Measurements from ENCODE around the gene SLC35E4.

The SLC35E4 gene

DNA sequence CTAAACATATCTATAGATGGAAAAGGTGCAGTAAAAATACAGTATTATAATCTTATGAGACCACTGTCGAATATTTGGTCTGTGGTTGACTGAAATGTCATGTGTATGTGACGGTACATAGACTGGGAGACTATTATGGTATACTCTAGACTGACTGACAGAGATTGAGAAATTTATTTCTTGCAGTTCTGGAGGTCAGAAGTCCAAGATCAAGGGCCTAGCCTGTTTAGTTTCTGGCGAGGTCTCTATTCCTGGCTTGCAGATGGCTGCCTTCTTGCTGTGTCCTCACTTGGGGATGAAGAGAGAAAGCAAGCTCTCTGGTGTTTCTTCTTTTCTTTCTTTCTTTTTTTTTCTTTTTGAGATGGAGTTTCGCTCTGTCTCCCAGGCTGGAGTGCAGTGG lies 51.8 kb downstream of the SLC35E4 start:
- no peak for DNase-seq (ENCODE audit: low read depth)
- no peak overlapping the region for H3K4me3 ChIP-seq (replicated peaks; ENCODE audit: low read depth, low read length)
- TF ChIP-seq, protein P1, sequence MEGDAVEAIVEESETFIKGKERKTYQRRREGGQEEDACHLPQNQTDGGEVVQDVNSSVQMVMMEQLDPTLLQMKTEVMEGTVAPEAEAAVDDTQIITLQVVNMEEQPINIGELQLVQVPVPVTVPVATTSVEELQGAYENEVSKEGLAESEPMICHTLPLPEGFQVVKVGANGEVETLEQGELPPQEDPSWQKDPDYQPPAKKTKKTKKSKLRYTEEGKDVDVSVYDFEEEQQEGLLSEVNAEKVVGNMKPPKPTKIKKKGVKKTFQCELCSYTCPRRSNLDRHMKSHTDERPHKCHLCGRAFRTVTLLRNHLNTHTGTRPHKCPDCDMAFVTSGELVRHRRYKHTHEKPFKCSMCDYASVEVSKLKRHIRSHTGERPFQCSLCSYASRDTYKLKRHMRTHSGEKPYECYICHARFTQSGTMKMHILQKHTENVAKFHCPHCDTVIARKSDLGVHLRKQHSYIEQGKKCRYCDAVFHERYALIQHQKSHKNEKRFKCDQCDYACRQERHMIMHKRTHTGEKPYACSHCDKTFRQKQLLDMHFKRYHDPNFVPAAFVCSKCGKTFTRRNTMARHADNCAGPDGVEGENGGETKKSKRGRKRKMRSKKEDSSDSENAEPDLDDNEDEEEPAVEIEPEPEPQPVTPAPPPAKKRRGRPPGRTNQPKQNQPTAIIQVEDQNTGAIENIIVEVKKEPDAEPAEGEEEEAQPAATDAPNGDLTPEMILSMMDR (IDR thresholded peaks at IDR 0.05; ENCODE audit: low read length, missing control alignments) = no peak

- no peak overlapping the region for H3K4me3 ChIP-seq (replicated peaks; ENCODE audit: low read depth, low read length)
- TF ChIP-seq, protein P1 (IDR thresholded peaks at IDR 0.05; ENCODE audit: low read length, missing control alignments) = no peak
- no peak for DNase-seq (ENCODE audit: low read depth)
Observed at GRCh38 chr22:30689622-30690021, 54.0 kb downstream of the SLC35E4 start.

DNA sequence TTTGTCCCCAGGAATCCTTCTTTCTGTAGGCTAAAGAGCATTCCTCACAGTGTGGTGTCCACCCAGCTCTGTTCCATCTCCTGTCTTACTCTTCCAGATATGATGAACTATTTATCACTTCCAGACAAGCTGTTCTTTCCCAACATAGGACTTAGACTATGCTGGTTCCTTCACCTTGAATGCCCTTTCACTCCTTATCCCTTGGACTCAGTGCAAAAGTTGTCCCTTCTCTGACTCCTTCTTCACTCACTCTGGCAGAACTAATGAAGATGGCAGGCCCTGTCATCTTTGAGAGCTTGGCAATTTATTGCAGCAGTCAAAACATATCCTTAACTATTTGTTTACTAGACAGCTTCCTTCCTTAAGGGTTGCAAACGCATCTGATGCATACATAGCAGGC lies 55.6 kb downstream of the SLC35E4 start:
- TF ChIP-seq, protein P1 (IDR thresholded peaks at IDR 0.05; ENCODE audit: low read length, missing control alignments) = no peak

DNA sequence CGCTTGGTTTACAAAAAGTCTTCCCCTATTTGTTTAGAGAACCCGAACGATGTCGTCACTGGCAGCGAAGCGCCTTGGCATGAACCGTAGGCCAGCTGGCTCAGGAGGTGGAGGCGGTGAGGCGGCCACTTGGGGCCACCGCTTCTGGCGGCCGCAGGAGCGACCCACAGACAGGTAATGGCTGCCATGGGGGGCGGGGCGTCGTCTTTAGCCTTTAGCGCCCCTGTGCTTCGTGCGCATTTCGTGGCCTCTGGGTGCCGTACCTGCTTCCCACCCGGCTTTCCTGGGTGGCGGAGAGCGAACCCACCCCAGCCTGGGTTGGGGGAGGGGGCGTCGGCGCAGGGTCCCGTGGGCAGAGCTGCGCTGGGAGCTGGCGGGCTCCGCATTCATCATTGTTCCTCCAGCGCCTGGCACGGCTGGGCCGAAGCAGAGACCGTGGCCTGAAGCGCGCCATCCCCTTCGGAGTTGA lies 58.6 kb downstream of the SLC35E4 start:
- peak overlapping the region; percentile 60 for H3K4me3 ChIP-seq (replicated peaks; ENCODE audit: low read depth, low read length)
- DNase-seq (ENCODE audit: low read depth) = no peak
- TF ChIP-seq, protein P1 (IDR thresholded peaks at IDR 0.05; ENCODE audit: low read length, missing control alignments) = no peak

More for the DNA sequence above, 55.6 kb downstream of the SLC35E4 start:
- no peak for DNase-seq (ENCODE audit: low read depth)
- H3K4me3 ChIP-seq (replicated peaks; ENCODE audit: low read depth, low read length) = no peak overlapping the region

DNA sequence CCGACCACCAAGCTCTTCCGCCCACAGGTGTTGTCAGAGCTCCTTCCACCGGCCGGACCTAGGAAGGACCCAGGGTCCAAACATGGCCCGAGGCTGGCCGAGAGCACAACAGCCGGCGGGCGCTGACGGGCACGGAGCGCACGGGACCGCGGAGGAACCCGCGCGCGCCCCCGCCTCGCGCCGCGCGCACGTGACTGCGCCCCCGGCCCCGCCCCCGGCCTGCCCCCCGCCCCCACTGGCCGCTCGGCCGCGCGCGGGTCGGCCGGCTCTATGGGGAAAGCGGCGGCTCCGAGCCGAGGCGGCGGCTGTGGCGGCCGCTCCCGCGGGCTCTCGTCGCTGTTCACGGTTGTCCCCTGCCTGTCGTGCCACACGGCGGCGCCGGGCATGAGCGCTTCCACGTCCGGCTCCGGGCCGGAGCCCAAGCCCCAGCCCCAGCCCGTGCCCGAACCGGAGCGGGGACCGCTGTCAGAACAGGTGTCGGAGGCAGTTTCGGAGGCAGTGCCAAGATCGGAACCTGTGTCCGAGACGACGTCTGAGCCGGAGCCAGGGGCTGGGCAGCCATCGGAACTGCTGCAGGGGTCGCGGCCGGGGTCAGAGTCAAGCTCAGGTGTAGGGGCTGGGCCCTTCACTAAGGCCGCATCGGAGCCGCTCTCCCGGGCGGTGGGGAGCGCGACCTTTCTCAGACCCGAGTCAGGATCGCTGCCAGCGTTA lies 59.2 kb downstream of the SLC35E4 start, which contains the start of gene OSBP2:
Gene OSBP2 (plus strand): TSS at position 235 of the 711 bp plus-strand sequence. CDS start 36 bp downstream, at position 271.
- TF ChIP-seq, protein P1 (IDR thresholded peaks at IDR 0.05; ENCODE audit: low read length, missing control alignments) = no peak
- H3K4me3 ChIP-seq (replicated peaks; ENCODE audit: low read depth, low read length) = peak within 1 kb of the TSS; percentile 60
- no peak for DNase-seq (ENCODE audit: low read depth)

- peak overlapping the region; percentile 59 for H3K4me3 ChIP-seq (replicated peaks; ENCODE audit: low read depth, low read length)
- no peak for DNase-seq (ENCODE audit: low read depth)
- TF ChIP-seq, protein P1 (IDR thresholded peaks at IDR 0.05; ENCODE audit: low read length, missing control alignments) = no peak
Observed at GRCh38 chr22:30695351-30695851, 59.8 kb downstream of the SLC35E4 start.
